ENCODE results near the gene SPIRE1. TPM values are rescaled to one million over a fixed set of nuclear protein-coding genes. Genes with fewer than 3 reads are reported as not detected.
A peak's percentile ranks its signal among the peaks of the same experiment; 100 is the strongest.

Gene SPIRE1
- polyA plus RNA-seq, 4 donors: 1.6 to 4.0 (median 2.1) TPM

DNA sequence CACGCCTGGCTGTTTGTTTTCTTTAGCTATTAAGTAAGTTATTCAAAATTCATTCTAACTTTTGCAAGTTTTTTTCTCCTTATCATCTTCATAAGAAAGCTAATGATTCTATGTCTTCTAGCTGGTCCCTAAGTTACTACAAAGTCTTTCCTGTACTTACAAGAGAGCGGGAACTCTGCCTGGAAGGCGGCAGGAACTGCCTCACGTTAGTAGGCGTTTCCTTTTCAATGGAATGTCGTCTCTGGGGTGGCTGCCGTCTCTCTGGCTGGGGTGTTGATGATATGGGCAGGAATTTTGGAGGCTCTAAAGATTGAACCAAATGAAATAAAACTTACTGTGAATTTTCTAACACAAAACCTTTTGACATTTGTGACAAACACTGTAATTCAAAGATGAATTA lies 194.7 kb downstream of the SPIRE1 start:
- WGBS, 3 donors: 80 to 92% (median 89%) methylated on average over 7 of the region's 7 CpGs
- no peak overlapping the region for H3K27ac ChIP-seq (ENCODE audit: low read depth in 1 of 3, low read length in 2 of 3)
- DNase-seq: no peak
- H3K27me3 ChIP-seq (ENCODE audit: control insufficient read depth in 3 of 3, insufficient read depth in 3 of 3, low read length in 3 of 3): no peaks in the 10 kb centered on the region
- no peaks in the 10 kb centered on the region for H3K9me3 ChIP-seq (ENCODE audit: control insufficient read depth in 2 of 2, insufficient read depth in 1 of 2, low read depth in 1 of 2, low read length in 1 of 2)
- no peak for FAIRE-seq
- peaks cover 0 to 7% (median 0%) of the 10 kb centered on the region in 3 donors for H3K4me1 ChIP-seq (ENCODE audit: control insufficient read depth in 3 of 3, insufficient read depth in 2 of 3, low read depth in 1 of 3, low read length in 2 of 3)
- no peak overlapping the region for H3K4me3 ChIP-seq (ENCODE audit: low read depth in 1 of 3, low read length in 3 of 3)
- H3K36me3 ChIP-seq (ENCODE audit: control insufficient read depth in 3 of 3, insufficient read depth in 2 of 3, low read depth in 1 of 3, low read length in 3 of 3): peaks cover 0 to 8% (median 0%) of the 10 kb centered on the region in 3 donors

DNA sequence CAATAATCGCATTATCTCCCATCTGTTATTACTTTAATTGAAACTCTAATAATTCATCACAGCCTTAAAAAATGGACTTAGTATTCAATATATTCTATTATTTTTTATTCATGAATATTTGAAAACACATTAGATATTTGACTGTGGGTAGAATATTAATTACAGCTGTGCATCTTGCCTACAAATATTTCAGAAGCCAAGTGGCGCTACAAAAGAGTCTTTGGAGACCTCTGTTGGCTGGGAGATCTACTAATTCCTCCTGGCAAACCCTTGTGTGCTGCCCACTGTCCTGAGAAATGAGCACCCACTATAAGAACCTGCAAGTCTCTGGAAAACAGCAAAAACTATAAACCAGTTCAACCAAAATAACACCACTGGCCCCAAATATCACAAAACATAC lies 195.7 kb downstream of the SPIRE1 start:
- H3K27me3 ChIP-seq (ENCODE audit: control insufficient read depth in 3 of 3, insufficient read depth in 3 of 3, low read length in 3 of 3): no peaks in the 10 kb centered on the region
- H3K9me3 ChIP-seq (ENCODE audit: control insufficient read depth in 2 of 2, insufficient read depth in 1 of 2, low read depth in 1 of 2, low read length in 1 of 2): no peaks in the 10 kb centered on the region
- H3K4me1 ChIP-seq (ENCODE audit: control insufficient read depth in 3 of 3, insufficient read depth in 2 of 3, low read depth in 1 of 3, low read length in 2 of 3): peaks cover 0 to 7% (median 0%) of the 10 kb centered on the region in 3 donors
- FAIRE-seq (no peak), DNase-seq (no peak)
- 91 to 94% (median 92%) methylated on average over 2 of the region's 2 CpGs for WGBS, 3 donors
- H3K36me3 ChIP-seq (ENCODE audit: control insufficient read depth in 3 of 3, insufficient read depth in 2 of 3, low read depth in 1 of 3, low read length in 3 of 3): peaks cover 0 to 8% (median 0%) of the 10 kb centered on the region in 3 donors
- H3K27ac ChIP-seq (ENCODE audit: low read depth in 1 of 3, low read length in 2 of 3): no peak overlapping the region
- H3K4me3 ChIP-seq (ENCODE audit: low read depth in 1 of 3, low read length in 3 of 3): no peak overlapping the region

DNA sequence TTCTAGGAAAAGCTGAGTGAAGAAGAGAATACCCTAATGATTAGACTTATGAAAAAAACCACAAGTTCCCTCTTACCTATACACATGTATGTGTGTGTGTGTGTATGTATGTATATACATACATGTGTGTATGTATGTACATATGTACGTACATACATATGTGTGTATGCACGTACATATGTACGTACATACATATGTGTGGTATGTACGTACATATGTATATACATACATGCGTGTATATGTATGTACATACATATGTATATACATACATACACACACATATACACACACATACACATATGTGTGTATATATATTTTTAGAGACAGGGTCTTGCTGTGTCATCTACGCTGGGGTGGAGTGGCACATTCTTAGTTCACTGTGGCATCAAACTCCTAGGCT lies 196.6 kb downstream of the SPIRE1 start:
- Histone ChIP-seq H3K4me1 (ENCODE audit: control insufficient read depth in 3 of 3, insufficient read depth in 2 of 3, low read depth in 1 of 3, low read length in 2 of 3) (peaks cover 0 to 7% (median 0%) of the 10 kb centered on the region in 3 donors), H3K27me3 (ENCODE audit: control insufficient read depth in 3 of 3, insufficient read depth in 3 of 3, low read length in 3 of 3) (no peaks in the 10 kb centered on the region), H3K9me3 (ENCODE audit: control insufficient read depth in 2 of 2, insufficient read depth in 1 of 2, low read depth in 1 of 2, low read length in 1 of 2) (no peaks in the 10 kb centered on the region), H3K36me3 (ENCODE audit: control insufficient read depth in 3 of 3, insufficient read depth in 2 of 3, low read depth in 1 of 3, low read length in 3 of 3) (peaks cover 0 to 8% (median 0%) of the 10 kb centered on the region in 3 donors), H3K4me3 (ENCODE audit: low read depth in 1 of 3, low read length in 3 of 3) (no peak overlapping the region), H3K27ac (ENCODE audit: low read depth in 1 of 3, low read length in 2 of 3) (peak overlapping the region in 1 of 3 donors; percentile 86)
- WGBS, 3 donors: 73 to 82% (median 80%) methylated on average over 6 of the region's 6 CpGs
- DNase-seq (no peak), FAIRE-seq (no peak)

DNA sequence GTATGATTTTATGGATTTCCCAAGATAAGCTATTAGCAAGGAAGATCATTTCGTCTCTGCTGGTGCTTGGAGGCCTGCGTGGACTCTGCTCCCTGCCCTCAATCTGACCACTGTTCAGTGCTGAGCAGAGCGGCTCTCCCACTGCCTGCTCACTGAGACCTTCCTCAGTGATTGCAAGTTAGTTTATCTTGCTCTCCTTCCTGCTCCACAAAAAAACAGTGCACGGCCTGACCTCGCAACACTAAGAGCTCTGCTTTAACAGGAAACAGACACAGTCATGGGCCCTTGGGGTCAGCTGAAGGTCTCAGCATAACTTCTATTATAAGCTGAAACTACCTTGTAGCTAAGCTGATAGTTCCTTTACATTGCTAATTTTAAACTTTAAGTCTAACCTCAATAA lies 197.0 kb downstream of the SPIRE1 start:
- Histone ChIP-seq H3K4me3 (ENCODE audit: low read depth in 1 of 3, low read length in 3 of 3) (no peak overlapping the region), H3K9me3 (ENCODE audit: control insufficient read depth in 2 of 2, insufficient read depth in 1 of 2, low read depth in 1 of 2, low read length in 1 of 2) (no peaks in the 10 kb centered on the region), H3K27me3 (ENCODE audit: control insufficient read depth in 3 of 3, insufficient read depth in 3 of 3, low read length in 3 of 3) (no peaks in the 10 kb centered on the region), H3K4me1 (ENCODE audit: control insufficient read depth in 3 of 3, insufficient read depth in 2 of 3, low read depth in 1 of 3, low read length in 2 of 3) (peaks cover 0 to 7% (median 0%) of the 10 kb centered on the region in 3 donors), H3K27ac (ENCODE audit: low read depth in 1 of 3, low read length in 2 of 3) (peak overlapping the region in 2 of 3 donors; percentile 20 to 86), H3K36me3 (ENCODE audit: control insufficient read depth in 3 of 3, insufficient read depth in 2 of 3, low read depth in 1 of 3, low read length in 3 of 3) (peaks cover 0 to 8% (median 0%) of the 10 kb centered on the region in 3 donors)
- WGBS, 3 donors: 13 to 38% (median 37%) methylated on average over 5 of the region's 5 CpGs
- FAIRE-seq: no peak
- DNase-seq: peak; percentile 70 to 83

DNA sequence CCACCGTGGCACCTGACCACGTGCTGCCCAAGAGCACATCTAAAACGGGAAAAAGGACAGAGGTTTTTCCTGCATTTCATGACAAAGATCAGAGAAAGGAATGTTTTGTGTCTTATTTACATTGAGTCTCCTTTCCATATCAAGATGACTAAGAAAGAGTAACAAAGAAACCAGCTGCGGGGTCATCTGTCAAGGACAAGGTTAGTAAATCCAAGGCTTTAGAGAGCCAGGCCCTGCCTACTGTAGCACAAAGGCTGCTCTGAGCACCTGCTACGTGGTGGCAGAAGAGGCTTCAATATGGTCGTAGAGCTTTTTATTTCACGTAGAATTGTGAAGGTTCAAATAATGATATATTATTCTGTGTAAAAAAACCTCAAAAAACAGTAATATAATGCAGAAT lies 199.1 kb downstream of the SPIRE1 start:
- Histone ChIP-seq H3K9me3 (ENCODE audit: control insufficient read depth in 2 of 2, insufficient read depth in 1 of 2, low read depth in 1 of 2, low read length in 1 of 2) (no peaks in the 10 kb centered on the region), H3K36me3 (ENCODE audit: control insufficient read depth in 3 of 3, insufficient read depth in 2 of 3, low read depth in 1 of 3, low read length in 3 of 3) (peaks cover 0 to 8% (median 0%) of the 10 kb centered on the region in 3 donors), H3K27ac (ENCODE audit: low read depth in 1 of 3, low read length in 2 of 3) (no peak overlapping the region), H3K4me3 (ENCODE audit: low read depth in 1 of 3, low read length in 3 of 3) (no peak overlapping the region), H3K4me1 (ENCODE audit: control insufficient read depth in 3 of 3, insufficient read depth in 2 of 3, low read depth in 1 of 3, low read length in 2 of 3) (peaks cover 0 to 7% (median 0%) of the 10 kb centered on the region in 3 donors), H3K27me3 (ENCODE audit: control insufficient read depth in 3 of 3, insufficient read depth in 3 of 3, low read length in 3 of 3) (no peaks in the 10 kb centered on the region)
- FAIRE-seq (no peak), DNase-seq (no peak)
- 75 to 87% (median 78%) methylated on average over 7 of the region's 7 CpGs for WGBS, 3 donors

DNA sequence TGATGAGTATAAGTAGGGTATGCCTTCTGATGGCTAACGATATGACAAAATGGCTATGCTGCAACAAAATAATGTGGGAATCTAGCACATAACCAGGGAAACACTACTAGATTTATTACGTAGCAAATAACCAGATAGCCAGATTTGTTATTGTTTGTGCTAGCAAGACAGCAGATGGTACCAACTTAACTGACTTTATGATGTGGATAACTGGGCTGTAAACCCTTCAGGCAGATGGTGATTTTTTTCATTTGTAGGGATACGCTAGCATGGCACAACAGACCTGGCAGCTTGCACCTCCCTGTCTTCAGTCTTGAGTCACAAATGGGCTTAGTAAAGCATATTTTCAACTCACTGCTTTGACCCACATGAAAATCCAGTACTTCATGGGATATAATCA lies 201.5 kb downstream of the SPIRE1 start:
- FAIRE-seq (no peak), DNase-seq (no peak)
- Histone ChIP-seq H3K4me1 (ENCODE audit: control insufficient read depth in 3 of 3, insufficient read depth in 2 of 3, low read depth in 1 of 3, low read length in 2 of 3) (peaks cover 0 to 3% (median 0%) of the 10 kb centered on the region in 3 donors), H3K27ac (ENCODE audit: low read depth in 1 of 3, low read length in 2 of 3) (no peak overlapping the region), H3K4me3 (ENCODE audit: low read depth in 1 of 3, low read length in 3 of 3) (no peak overlapping the region), H3K27me3 (ENCODE audit: control insufficient read depth in 3 of 3, insufficient read depth in 3 of 3, low read length in 3 of 3) (no peaks in the 10 kb centered on the region), H3K36me3 (ENCODE audit: control insufficient read depth in 3 of 3, insufficient read depth in 2 of 3, low read depth in 1 of 3, low read length in 3 of 3) (peaks cover 0 to 3% (median 3%) of the 10 kb centered on the region in 3 donors), H3K9me3 (ENCODE audit: control insufficient read depth in 2 of 2, insufficient read depth in 1 of 2, low read depth in 1 of 2, low read length in 1 of 2) (no peaks in the 10 kb centered on the region)
- WGBS, 3 donors: 78 to 94% (median 90%) methylated on average over 3 of the region's 3 CpGs

DNA sequence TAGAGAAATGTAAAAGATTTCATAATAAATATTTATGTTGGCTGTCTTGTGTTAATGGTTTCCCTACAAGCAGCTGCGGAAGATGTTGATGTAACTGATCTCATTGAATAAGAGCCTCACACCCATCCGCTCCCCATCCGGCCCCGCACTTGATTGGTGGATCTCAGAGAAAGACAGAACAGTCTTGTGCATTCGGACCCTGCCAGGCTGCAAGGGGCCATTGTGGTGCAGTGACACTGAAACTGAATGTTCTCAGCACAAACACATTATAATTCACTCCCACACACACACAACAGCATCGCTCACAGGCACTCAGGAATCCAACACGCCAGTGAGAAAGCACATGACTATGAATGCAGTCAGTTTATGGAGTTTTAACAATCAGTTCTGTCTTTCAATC lies 202.4 kb downstream of the SPIRE1 start:
- H3K9me3 ChIP-seq (ENCODE audit: control insufficient read depth in 2 of 2, insufficient read depth in 1 of 2, low read depth in 1 of 2, low read length in 1 of 2): no peaks in the 10 kb centered on the region
- no peak for FAIRE-seq
- H3K27me3 ChIP-seq (ENCODE audit: control insufficient read depth in 3 of 3, insufficient read depth in 3 of 3, low read length in 3 of 3): no peaks in the 10 kb centered on the region
- peaks cover 0 to 3% (median 0%) of the 10 kb centered on the region in 3 donors for H3K4me1 ChIP-seq (ENCODE audit: control insufficient read depth in 3 of 3, insufficient read depth in 2 of 3, low read depth in 1 of 3, low read length in 2 of 3)
- WGBS, 3 donors: 79 to 91% (median 87%) methylated on average over 7 of the region's 7 CpGs
- peaks cover 0 to 4% (median 3%) of the 10 kb centered on the region in 3 donors for H3K36me3 ChIP-seq (ENCODE audit: control insufficient read depth in 3 of 3, insufficient read depth in 2 of 3, low read depth in 1 of 3, low read length in 3 of 3)
- no peak overlapping the region for H3K4me3 ChIP-seq (ENCODE audit: low read depth in 1 of 3, low read length in 3 of 3)
- H3K27ac ChIP-seq (ENCODE audit: low read depth in 1 of 3, low read length in 2 of 3): no peak overlapping the region
- peak in 1 of 2 donors; percentile 27 for DNase-seq

DNA sequence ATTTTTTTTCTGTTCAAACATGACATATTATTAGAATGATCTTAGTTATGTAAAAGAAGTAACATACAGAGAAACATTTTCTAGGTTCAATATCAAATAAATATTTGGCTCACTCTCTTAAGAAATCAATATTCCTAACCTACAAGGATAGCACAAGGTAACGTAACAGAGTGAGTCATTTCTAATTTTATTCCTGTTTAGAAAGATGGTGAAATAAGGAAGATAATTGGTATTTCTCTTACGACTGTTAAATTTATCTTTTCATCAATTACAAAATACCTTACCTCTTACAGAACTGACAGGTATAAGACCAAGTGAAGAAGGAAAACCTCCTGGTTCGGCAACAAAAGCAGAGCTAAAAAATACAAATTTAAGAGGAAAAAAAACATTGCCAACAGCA lies 205.1 kb downstream of the SPIRE1 start:
- H3K4me1 ChIP-seq (ENCODE audit: control insufficient read depth in 3 of 3, insufficient read depth in 2 of 3, low read depth in 1 of 3, low read length in 2 of 3): no peaks in the 10 kb centered on the region
- no peaks in the 10 kb centered on the region for H3K27me3 ChIP-seq (ENCODE audit: control insufficient read depth in 3 of 3, insufficient read depth in 3 of 3, low read length in 3 of 3)
- H3K36me3 ChIP-seq (ENCODE audit: control insufficient read depth in 3 of 3, insufficient read depth in 2 of 3, low read depth in 1 of 3, low read length in 3 of 3): peaks cover 0 to 6% (median 3%) of the 10 kb centered on the region in 3 donors
- WGBS, 3 donors: 67 to 86% (median 69%) methylated on average over 3 of the region's 3 CpGs
- no peak for DNase-seq
- H3K4me3 ChIP-seq (ENCODE audit: low read depth in 1 of 3, low read length in 3 of 3): no peak overlapping the region
- no peaks in the 10 kb centered on the region for H3K9me3 ChIP-seq (ENCODE audit: control insufficient read depth in 2 of 2, insufficient read depth in 1 of 2, low read depth in 1 of 2, low read length in 1 of 2)
- FAIRE-seq: no peak
- no peak overlapping the region for H3K27ac ChIP-seq (ENCODE audit: low read depth in 1 of 3, low read length in 2 of 3)

DNA sequence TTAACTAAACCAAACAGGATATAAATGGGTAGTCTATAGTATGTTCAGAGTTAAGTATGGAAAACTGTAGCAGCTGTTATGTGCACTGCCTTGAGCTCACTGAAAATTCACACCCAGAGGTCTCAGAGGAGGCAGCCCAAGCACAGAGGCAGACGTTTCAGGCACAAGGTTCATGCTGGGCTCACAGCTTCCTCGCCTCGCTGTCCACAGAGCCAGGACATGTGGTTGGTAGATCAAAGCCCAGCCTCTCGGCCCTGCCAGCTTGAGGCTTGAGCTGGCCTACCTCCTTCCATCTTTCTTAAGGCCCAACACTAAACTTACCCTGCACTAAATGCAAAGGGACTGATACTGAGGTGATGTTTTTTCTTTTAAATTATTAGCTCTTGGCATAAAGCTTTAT lies 206.5 kb downstream of the SPIRE1 start:
- DNase-seq (no peak), FAIRE-seq (no peak)
- 68 to 79% (median 70%) methylated on average over 4 of the region's 4 CpGs for WGBS, 3 donors
- Histone ChIP-seq H3K27ac (ENCODE audit: low read depth in 1 of 3, low read length in 2 of 3) (no peak overlapping the region), H3K27me3 (ENCODE audit: control insufficient read depth in 3 of 3, insufficient read depth in 3 of 3, low read length in 3 of 3) (no peaks in the 10 kb centered on the region), H3K36me3 (ENCODE audit: control insufficient read depth in 3 of 3, insufficient read depth in 2 of 3, low read depth in 1 of 3, low read length in 3 of 3) (peaks cover 0 to 6% (median 3%) of the 10 kb centered on the region in 3 donors), H3K9me3 (ENCODE audit: control insufficient read depth in 2 of 2, insufficient read depth in 1 of 2, low read depth in 1 of 2, low read length in 1 of 2) (no peaks in the 10 kb centered on the region), H3K4me3 (ENCODE audit: low read depth in 1 of 3, low read length in 3 of 3) (no peak overlapping the region), H3K4me1 (ENCODE audit: control insufficient read depth in 3 of 3, insufficient read depth in 2 of 3, low read depth in 1 of 3, low read length in 2 of 3) (no peaks in the 10 kb centered on the region)

All from small intestine (tissue), 7 donors.